Retina (tissue), 1 donor: ENCODE results near the gene PRKD3.
A peak's percentile ranks its signal among the peaks of the same experiment; 100 is the strongest.

Source experiments
- DNase-seq: peaks from one replicate; pipeline ENCODE4 v3.0.0-alpha.2; 2016

Gene PRKD3

DNA sequence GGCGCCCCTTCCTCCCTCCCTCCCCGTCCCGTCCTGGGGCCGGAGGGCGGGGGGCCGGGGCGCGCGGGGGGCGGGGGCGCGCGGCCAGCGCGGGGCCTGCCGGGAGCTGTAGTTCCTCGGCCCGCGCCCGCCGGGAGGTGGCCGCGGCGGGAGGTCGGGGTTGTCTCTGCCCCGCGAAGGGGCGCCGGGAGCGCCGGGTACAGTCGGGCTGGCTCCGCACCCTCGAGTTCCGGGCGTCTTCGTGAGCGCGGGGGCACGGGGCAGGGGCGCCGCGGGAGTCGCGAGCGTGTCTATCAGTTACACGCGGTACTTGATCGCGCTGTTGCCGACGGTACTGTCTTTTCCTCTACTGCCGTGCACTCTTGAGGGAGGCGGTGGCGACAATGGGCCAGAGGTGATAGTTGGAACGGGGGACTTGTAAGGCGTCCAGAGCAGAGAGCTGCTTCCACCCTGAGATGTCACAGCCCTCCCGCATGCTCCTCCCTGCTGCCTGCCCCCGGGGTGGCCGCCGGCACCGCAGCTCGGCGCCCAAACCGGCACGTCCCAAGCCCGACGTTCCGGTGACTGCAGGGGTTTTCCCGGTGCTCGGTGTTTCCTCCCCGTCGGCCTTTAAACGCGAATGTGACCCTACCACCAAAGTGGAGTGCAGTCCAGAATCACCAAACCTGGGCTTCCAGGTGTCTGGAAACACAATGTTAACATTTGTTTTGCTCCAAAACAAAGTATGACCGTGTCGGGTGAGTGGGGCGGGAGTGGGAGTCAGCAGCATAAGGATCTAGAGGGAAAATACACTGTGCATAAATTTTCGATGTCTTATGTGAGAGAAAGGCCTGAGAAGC lies at the start of gene PRKD3:
TSS of gene PRKD3 (minus strand) at position 48 of the 839 bp plus-strand sequence. CDS start 8,309 bp downstream, outside the sequence.
- DNase-seq: peak; percentile 84

DNA sequence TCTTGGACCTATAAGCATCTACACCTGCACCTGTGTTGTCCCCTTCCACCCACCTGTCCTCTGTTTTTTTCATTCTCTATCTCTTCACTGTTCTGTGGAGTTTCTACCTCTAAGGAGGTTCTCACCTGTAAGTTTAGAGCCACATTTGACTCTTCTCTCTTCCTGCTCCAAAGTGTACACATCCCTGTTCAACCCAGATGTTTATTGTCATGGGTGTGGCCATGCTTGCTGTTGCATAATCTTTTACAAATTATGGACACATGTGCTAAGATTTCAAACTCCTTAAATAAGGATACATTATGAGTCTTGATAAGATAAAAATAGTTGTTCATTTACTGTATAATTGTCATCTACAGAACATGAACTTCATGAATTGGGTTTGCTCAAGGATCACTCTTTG lies 47.4 kb upstream of the PRKD3 start:
- DNase-seq: no peak

DNA sequence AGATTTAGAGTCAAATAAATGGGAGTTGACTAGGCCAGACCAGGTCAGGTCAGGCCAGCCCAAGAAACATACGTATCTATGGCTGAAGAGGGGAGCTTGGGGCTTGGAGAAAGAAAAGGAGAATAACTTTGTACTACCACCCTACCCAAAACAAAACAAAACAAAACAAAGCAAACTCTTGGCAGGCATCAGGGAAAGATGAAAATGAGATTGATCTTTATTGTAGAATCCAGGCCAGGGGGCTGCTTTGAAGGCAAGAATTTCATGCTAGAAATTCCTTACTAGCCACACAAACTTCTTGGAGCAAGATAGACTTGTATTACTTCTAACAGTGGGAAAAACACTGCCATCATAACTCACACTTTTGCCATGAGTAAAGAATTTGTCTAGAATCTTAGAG lies 46.0 kb upstream of the PRKD3 start:
- DNase-seq: no peak

GRCh38 chr2:37367984-37368383 lies 43.4 kb upstream of the PRKD3 start:
- no peak for DNase-seq

DNA sequence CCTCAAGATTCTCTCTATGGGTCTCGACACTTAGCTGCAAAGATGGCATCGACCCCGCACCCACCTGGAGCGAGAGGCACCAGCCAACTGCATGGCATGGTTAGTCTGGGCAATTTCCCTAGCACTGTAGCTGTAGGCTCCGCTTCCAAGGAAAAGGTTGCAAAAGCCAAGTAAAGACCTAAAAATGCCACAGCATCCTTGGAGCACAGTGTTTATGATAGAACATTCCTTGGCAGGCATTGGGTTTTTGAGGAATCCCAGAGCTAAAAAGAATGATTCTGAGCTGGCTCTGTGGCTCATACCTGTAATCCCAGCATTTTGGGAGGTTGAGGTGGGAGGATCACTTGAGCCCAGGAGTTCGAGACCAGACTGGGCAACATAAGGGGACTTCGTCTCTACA lies 42.7 kb upstream of the PRKD3 start:
- DNase-seq: no peak

DNA sequence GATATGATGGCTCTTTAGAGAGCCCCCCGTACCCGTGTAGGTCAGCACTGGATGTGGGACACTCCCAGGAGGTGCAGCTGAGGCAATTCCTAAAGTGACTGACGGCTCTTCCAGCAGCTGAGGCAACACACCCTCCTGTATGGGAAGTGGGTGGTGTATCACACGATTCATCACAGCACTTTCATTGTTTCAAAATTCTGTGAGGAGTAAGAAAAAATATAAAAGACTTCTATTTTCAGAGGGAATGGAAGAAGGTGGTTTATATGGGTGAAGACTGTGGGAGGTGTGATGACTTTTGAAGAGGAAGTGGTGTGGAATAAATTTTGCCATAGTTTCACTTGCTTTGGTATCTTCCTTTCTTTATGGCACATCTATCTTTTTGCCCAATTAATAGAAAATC lies 42.1 kb upstream of the PRKD3 start:
- no peak for DNase-seq

GRCh38 chr2:37365669-37366068 lies 41.0 kb upstream of the PRKD3 start:
- DNase-seq: no peak

- no peak for DNase-seq
Observed at GRCh38 chr2:37364351-37364750, 39.7 kb upstream of the PRKD3 start.

DNA sequence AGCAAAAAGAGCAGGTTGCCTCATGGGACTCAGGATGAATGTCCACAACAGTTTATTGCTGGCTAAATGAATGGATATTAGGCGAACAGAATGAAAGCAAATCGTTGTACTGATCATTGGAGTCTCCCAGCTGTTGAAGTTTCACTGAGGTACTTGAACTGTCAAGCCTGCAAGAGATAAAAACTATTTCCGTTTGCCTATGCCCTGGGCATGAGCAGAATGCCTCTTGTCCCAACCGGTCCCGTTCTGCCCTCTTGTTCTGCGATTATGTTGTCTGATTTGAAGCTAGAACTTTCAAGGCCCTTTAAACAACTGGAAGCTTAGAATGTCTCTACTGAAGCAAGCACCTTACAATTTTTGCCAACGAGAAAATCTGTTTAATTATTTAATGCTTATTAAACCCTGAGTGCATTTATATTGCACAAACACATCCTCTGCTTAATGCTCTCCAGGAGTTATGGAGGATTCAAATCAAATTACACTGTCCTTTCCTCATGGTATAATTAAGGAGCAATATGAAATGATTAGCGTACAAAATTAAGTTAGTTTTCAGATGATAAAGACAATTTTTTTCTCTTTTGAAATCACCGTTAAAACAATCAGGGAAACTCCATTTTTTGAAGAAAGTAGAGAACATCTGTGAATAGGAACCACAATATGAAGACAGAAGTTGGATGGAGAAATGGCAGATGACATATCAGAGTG lies 37.5 kb upstream of the PRKD3 start:
- DNase-seq: no peak

DNA sequence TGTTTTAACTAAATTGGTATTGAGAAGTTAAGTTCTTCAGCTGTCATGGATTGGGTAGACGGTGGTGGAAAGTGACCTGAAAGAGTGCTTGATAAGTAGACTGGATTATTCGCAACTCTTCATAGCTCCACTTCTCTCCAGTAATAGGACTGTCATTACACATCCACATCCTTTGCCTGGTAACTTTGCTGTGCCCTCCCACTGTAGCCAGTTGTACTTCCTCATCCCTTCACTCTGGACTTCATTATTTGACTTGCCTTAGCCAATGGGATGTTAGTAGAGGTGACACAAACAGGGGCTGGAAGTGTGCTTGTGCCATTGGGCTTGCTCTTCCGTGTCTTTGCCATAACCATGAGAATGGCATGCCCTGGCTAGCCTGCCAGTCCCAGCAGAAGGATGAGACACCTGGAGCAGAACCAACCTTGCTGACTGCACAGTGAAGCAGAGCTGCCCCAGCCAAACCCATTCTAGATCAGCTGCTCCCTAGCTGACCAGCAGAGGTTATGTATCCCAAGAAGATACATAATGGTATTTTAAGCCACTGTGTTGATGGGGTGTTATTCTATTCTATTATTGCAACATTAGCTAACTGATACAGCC lies 36.7 kb upstream of the PRKD3 start:
- no peak for DNase-seq

- DNase-seq: no peak
Observed at GRCh38 chr2:37358466-37358865, 33.8 kb upstream of the PRKD3 start.

GRCh38 chr2:37357530-37357929 lies 32.9 kb upstream of the PRKD3 start:
- peak; percentile 45 for DNase-seq

- no peak for DNase-seq
Observed at GRCh38 chr2:37357069-37357468, 32.4 kb upstream of the PRKD3 start.

DNA sequence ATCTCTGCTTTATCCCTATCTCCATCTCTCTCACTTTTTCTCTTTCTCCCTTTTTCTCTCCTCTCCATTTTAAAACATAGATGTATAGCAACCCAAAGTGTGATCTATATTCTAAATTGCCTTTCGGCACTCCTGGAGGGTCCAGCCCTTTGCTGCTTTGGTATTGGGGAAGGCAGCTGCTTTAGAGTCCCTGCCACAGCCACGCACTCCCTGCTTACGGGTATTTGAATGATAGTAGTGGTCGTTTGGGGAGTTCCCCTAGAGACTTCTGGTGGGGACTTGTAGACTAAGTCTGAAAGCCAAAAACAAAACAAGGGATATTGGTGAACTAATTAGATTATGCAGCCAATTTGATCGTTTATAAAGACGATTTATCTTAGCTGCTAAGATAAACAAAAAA lies 31.7 kb upstream of the PRKD3 start:
- DNase-seq: no peak

DNA sequence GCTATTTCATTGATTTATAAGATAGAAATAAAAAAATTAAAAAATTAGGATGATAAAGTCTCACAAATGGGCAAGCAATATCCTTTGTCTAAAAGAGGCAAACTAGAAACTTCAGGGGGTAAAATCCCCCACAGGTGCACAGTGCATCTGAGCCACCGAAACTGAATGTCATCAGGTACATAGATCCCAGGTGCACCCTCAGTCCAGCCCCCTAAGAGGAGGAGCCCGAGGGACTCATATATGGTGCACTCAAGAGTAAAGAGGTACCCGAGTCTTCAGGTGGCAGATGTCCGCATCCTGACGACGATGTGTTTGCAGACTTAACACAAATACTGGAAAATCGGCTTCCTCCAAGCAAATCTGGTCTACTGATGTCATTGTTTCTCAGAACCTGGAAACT lies 31.1 kb upstream of the PRKD3 start:
- no peak for DNase-seq

GRCh38 chr2:37354531-37354930 lies 29.9 kb upstream of the PRKD3 start:
- DNase-seq: no peak

DNA sequence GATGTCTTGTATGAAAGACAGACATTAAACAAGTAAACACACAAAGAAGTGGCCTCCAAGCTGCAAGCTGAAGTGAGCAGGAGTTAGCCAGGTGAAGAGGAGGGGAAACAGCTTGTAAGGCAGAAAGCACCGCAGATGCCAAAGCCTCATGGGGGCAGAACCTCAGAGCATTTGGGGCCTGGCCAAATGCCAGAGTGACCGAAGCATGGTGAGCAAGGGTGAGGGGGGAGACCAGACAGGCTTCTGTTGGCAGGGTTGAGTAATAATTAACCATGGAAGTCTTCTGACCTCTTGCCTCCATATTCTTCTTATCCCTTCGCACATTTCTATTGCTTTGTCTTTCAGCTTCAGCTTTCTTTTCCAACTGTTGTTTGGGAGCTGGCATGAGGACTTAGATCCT lies 25.4 kb upstream of the PRKD3 start:
- DNase-seq: no peak

DNA sequence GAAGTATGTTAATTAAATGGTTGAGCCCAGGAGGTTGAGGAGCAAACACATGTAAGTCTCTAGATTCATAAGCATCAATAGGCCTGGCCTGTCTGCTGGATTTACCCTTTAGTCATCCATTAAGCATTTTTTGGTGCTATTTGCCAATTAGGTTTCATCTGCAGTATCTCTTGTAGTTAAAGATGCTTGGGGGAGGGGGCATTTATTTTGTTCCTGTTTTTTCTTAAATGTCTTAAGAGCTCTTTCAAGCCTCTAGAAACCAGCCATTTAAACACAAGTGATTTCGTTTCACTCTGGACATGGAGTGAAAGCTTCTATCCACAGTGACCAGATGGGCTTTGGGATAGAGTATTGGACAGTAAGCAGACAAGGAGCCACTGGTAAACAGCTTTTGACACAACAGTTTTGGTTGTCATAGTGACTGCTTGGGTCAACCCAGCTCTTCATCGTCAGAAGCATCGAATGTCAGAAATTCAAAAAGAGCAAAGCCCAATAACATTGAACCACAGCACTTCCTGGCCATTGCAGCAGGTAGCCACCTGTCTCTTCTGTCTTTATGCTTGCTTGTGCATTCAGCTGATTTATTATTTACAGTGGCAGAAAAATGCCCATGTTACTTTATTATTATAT lies 24.7 kb upstream of the PRKD3 start:
- DNase-seq: peak; percentile 27

DNA sequence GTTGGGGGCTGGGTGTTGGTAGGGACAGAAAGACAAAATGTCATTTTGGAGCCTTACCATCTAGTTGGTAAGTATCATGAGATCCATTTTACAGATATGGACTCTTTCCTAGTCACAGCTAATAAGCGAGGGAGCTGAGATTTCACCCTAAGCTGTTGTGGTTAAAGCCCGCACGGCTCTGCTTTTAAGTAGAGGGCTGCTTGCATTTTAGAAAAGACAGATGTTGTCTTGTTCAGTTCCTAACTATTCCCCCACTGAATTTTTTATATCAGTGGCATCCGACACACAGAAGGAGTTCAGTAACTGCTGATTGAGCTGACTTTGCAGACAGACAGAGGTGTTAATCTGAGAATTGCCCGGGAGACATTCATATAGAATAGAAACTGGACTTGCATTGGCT lies 23.5 kb upstream of the PRKD3 start:
- DNase-seq: no peak

DNA sequence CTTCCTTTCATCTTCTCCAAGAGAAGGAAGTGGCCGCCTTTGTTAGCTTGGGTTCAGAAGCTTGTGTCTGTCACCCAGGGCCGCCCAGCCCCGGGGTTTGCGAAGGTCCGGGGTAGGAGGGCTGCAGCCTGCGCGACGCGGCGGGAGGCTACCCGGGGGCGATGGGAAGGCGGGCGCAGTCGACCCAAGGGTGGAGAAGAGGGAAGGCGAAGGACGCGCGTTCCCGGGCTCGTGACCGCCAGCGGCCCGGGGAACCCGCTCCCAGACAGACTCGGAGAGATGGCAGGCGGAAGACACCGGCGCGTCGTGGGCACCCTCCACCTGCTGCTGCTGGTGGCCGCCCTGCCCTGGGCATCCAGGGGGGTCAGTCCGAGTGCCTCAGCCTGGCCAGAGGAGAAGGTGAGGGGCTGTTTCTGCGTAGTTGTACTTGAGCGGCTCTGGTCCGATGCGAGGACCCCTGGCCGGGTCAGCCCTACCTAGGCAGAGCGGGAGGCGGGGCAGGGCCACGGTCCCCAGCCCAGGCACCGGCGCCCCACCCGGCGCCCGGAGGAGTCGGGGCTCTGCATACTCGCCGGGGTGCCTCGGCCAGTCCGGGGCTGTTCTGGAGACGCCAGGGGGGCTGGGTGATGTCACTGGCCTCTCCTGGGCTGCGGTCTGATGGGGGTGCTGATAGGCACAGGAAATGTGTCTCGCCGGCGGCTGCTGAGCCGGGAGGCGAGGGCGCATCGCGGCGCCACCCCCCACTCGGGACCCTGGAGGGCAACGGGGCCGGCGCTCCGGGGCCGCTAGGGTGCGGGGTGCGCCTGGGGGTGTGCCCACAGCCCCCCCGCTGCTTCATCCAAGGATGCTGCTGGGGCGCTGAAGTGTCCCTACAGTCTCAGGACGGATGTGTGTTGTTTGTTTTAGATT lies 20.1 kb upstream of the PRKD3 start, which contains the start of gene QPCT:
TSS of gene QPCT (plus strand) at position 178 of the 909 bp plus-strand sequence. CDS start at position 280, 102 bp downstream.
- DNase-seq: peak; percentile 88

DNA sequence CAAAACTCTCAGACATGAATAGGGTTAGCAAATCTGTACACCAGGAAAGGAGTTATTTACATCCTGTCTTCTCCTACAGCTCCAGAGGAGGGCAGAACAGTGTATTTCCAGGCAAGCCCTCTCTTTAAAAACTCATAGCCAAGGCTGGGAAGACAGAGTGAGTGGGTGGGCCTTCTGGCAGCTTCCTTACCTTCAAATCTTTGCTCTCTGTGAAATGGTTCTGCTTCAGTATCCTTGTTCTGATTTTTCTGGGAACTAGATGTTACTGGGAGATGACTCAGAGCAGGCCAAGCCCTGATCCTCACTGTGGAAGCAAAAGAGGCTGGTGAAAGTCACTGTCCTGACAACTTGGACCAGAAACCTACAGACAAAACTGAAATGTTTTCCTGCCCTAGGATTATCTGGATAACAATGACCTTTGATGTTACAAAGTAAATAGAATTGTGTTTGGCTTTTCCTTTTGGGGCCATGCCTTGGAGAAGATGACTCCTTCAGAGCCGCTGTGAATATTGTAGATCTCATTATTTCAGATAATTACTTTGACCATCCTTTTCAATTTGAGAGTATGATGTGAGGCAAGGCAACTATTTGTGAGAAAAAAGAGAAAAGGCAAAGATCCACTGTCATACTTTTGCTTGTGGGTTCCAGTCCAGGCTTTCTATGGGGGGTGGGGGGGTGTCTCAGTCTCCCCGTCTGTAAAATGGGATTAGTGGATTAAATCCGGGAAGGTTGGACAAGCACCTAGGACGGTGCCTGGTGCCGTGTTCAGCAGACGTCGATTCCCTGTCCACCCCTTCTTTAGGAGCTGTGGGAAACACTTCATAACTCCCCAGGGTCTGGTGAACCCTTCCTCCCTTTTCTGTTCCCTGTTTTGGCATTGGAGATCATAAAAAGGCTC lies 19.2 kb upstream of the PRKD3 start:
- DNase-seq: peak; percentile 17
